GM12801 (cell line): ENCODE data around the gene SPCS3.

Source experiments
- CTCF ChIP-seq: IDR thresholded peaks from one replicate; pipeline ENCODE4 v1.5.1; 2011; ENCODE audit warnings: control low read depth; ENCODE audit not compliant: insufficient read length; ENCODE audit errors: extremely low read depth

SPCS3 gene

GRCh38 chr4:176319704-176320339 is at the start of gene SPCS3:
Gene SPCS3 (plus strand): TSS chr4:176319966. CDS start chr4:176320077, 111 bp downstream.
- TF ChIP-seq CTCF, result no peak

- no peak for TF ChIP-seq CTCF
Observed at GRCh38 chr4:176270669-176271068, 49.1 kb upstream of the SPCS3 start.

GRCh38 chr4:176271749-176272148 is 48.0 kb upstream of the SPCS3 start:
- TF ChIP-seq CTCF, result no peak

- TF ChIP-seq CTCF, result no peak
Observed at GRCh38 chr4:176272799-176273198, 47.0 kb upstream of the SPCS3 start.

GRCh38 chr4:176273736-176274135 is 46.0 kb upstream of the SPCS3 start:
- no peak for TF ChIP-seq CTCF

- no peak for TF ChIP-seq CTCF
Observed at GRCh38 chr4:176274441-176274840, 45.3 kb upstream of the SPCS3 start.

- TF ChIP-seq CTCF, result no peak
Observed at GRCh38 chr4:176276710-176277109, 43.1 kb upstream of the SPCS3 start.
